A549 (cell line): ENCODE data around the gene UCKL1. TPM values are rescaled to one million over a fixed set of nuclear protein-coding genes. Genes with fewer than 3 reads are reported as not detected.

ENCODE experiments used
- ATAC-seq, 2 experiments: fragments of 200-7000 bp in 1 of 2; fragments of >200 bp in 1 of 2; cut with Nextera tagmentation in 1 of 2; cut with Tn5 transposase in 1 of 2; 3 replicates each; pipeline versions ENCODE4 v1.8.0 to v1.9.1; 2018 to 2020; ENCODE audit warnings: mild to moderate bottlenecking in 1 of 2, moderate library complexity in 1 of 2
- CTCF ChIA-PET: fragments of 300-600 bp; sonication (Branson Sonifier 250); formaldehyde crosslinking; extraction: SDS; loops from one replicate; lab custom pipeline; 2021; ENCODE audit warnings: antibody characterized with exemption, inconsistent platforms; lab: Yijun Ruan, JAX
- POLR2A ChIA-PET: fragments of 350-600 bp; formaldehyde crosslinking; extraction: SDS; loops from one replicate; lab custom pipeline; 2021; ENCODE audit warnings: antibody characterized with exemption, inconsistent platforms; lab: Yijun Ruan, JAX
- DNase-seq, 2 experiments: peaks; one replicate each; pipeline versions ENCODE4 v3.0.0 to v3.0.0-alpha.2; 2011 to 2016; ENCODE audit warnings: low read depth in 1 of 2, low spot score in 1 of 2
- FAIRE-seq: peaks from 2 replicates; lab custom pipeline; 2011; peaks lifted over from hg19 to GRCh38; lab: Jason Lieb, UNC
- H3K27ac ChIP-seq, 2 experiments: fragments of >200 bp; sonication (Bioruptor Twin); formaldehyde crosslinking; 3 replicates each; pipeline ENCODE4 v1.5.1; 2016 to 2017
- H3K4me1 ChIP-seq: fragments of >200 bp; sonication (Bioruptor Twin); formaldehyde crosslinking; 3 replicates; pipeline ENCODE4 v1.6.1; 2016
- H3K4me2 ChIP-seq: fragments of >200 bp; sonication (Bioruptor Twin); formaldehyde crosslinking; 3 replicates; pipeline ENCODE4 v1.6.1; 2016
- H3K4me3 ChIP-seq: fragments of >200 bp; sonication (Bioruptor Twin); formaldehyde crosslinking; 3 replicates; pipeline ENCODE4 v1.5.1; 2016
- H3K9me3 ChIP-seq: fragments of >200 bp; sonication (Bioruptor Twin); formaldehyde crosslinking; 3 replicates; pipeline ENCODE4 v1.6.1; 2016
- ATOH8 ChIP-seq: fragments of 250-450 bp; sonication (Bioruptor Pico); IDR thresholded peaks from 2 replicates; pipeline ENCODE4 v1.5.0; 2020; ENCODE audit warnings: low read depth, mild to moderate bottlenecking, moderate library complexity
- BCL3 ChIP-seq: fragments of >200 bp; sonication (Bioruptor Twin); formaldehyde crosslinking; IDR thresholded peaks from 3 replicates; pipeline ENCODE4 v1.6.1; 2016
- CBX2 ChIP-seq: fragments of 200-600 bp; sonication (generic); IDR thresholded peaks from 2 replicates; pipeline ENCODE4 v1.6.1; 2016; ENCODE audit warnings: low read depth, mild to moderate bottlenecking, borderline replicate concordance
- CTCF ChIP-seq: fragments of >200 bp; sonication (Bioruptor Twin); formaldehyde crosslinking; IDR thresholded peaks from 3 replicates; pipeline ENCODE4 v1.5.1; 2016
- EHF ChIP-seq: fragments of 250-450 bp; sonication (Bioruptor Pico); IDR thresholded peaks from 2 replicates; pipeline ENCODE4 v1.5.0; 2020; ENCODE audit warnings: mild to moderate bottlenecking
- ELK1 ChIP-seq: fragments of 150-350 bp; IDR thresholded peaks from 2 replicates; pipeline ENCODE4 v1.6.1; 2014; ENCODE audit warnings: low read depth, mild to moderate bottlenecking, low read length
- FOXS1 ChIP-seq: fragments of 250-450 bp; sonication (Bioruptor Pico); IDR thresholded peaks from 2 replicates; pipeline ENCODE4 v1.5.0; 2020; ENCODE audit warnings: mild to moderate bottlenecking, moderate library complexity
- HDAC2 ChIP-seq: fragments of 200-600 bp; sonication (generic); IDR thresholded peaks from 2 replicates; pipeline ENCODE4 v1.6.1; 2016
- HES2 ChIP-seq: fragments of >200 bp; sonication (Bioruptor Twin); formaldehyde crosslinking; IDR thresholded peaks from 2 replicates; pipeline ENCODE4 v1.6.1; 2016
- KDM1A ChIP-seq: fragments of 200-600 bp; sonication (generic); IDR thresholded peaks from 2 replicates; pipeline ENCODE4 v1.6.1; 2016; ENCODE audit warnings: low read depth, mild to moderate bottlenecking
- NFE2L2 ChIP-seq: fragments of 150-350 bp; conservative IDR thresholded peaks from 2 replicates; pipeline ENCODE4 v1.6.1; 2014; ENCODE audit warnings: low read length
- PBX3 ChIP-seq: IDR thresholded peaks from 2 replicates; pipeline ENCODE4 v1.6.1; 2012
- PHF8 ChIP-seq: fragments of 200-600 bp; sonication (generic); IDR thresholded peaks from 2 replicates; pipeline ENCODE4 v1.6.1; 2016; ENCODE audit warnings: low read depth, mild to moderate bottlenecking, antibody characterized with exemption, moderate library complexity, borderline replicate concordance
- POLR2A ChIP-seq: IDR thresholded peaks from 2 replicates; pipeline ENCODE4 v1.6.1; 2012; ENCODE audit warnings: mild to moderate bottlenecking, low read length
- RAD21 ChIP-seq, 2 experiments: fragments of >200 bp in 1 of 2; sonication (Bioruptor Twin) in 1 of 2; formaldehyde crosslinking in 1 of 2; IDR thresholded peaks in 1 of 2; conservative IDR thresholded peaks in 1 of 2; 2 replicates in 1 of 2; 3 replicates in 1 of 2; pipeline ENCODE4 v1.6.1; 2012 to 2018; ENCODE audit warnings: inconsistent platforms in 1 of 2
- RCOR1 ChIP-seq: fragments of 150-350 bp; IDR thresholded peaks from 2 replicates; pipeline ENCODE4 v1.6.1; 2014; ENCODE audit warnings: antibody characterized with exemption, low read length, low read depth
- REST ChIP-seq: fragments of 200-600 bp; sonication (generic); IDR thresholded peaks from 2 replicates; pipeline ENCODE4 v1.6.1; 2016; ENCODE audit warnings: antibody characterized with exemption, mild to moderate bottlenecking, moderate library complexity
- TFCP2L1 ChIP-seq: fragments of 250-450 bp; sonication (Bioruptor Pico); IDR thresholded peaks from 2 replicates; pipeline ENCODE4 v1.5.0; 2021; ENCODE audit warnings: mild to moderate bottlenecking
- ZNF302 ChIP-seq: fragments of 250-450 bp; sonication (Bioruptor Pico); IDR thresholded peaks from 2 replicates; pipeline ENCODE4 v1.9.0; 2021; ENCODE audit warnings: inconsistent platforms, mild to moderate bottlenecking, moderate library complexity
- WGBS: methylation state at CpG from one replicate; pipeline ENCODE4 v1.1.6; 2017; ENCODE audit errors: missing lambda C conversion rate; 5-methylcytosine and 5-hydroxymethylcytosine counted together
- polyA plus RNA-seq, 4 experiments: library from polyadenylated mRNA; depleted of rRNA in 3 of 4; stranded (reverse); fragments of >200 nt; fragmentation: RNase III in 1 of 4; extraction: RNeasy Plus Mini Kit Qiagen cat#74134 plus additional on column Dnase treatment in 1 of 4; gene quantifications; 2 replicates in 3 of 4; 3 replicates in 1 of 4; pipeline ENCODE4 v1.2.3, GENCODE V29; 2011 to 2017

UCKL1 gene
- polyA plus RNA-seq, 2 of the 4 experiments (the other 2 are of a cell fraction): 19.1 to 30.4 TPM

- H3K4me2 ChIP-seq: peak overlapping the region; percentile 87; the same call in 1 of the 3 replicates
- H3K4me3 ChIP-seq: no peak overlapping the region
- H3K27ac ChIP-seq: no peak overlapping the region
- TF ChIP-seq FOXS1 (CRISPR knock-in tag) (no peak), TFCP2L1 (CRISPR knock-in tag) (no peak), ATOH8 (CRISPR knock-in tag) (no peak), HDAC2 (no peak), REST (no peak), HES2 (no peak), RCOR1 (no peak), PHF8 (no peak), PBX3 (no peak), BCL3 (no peak), RAD21 (conservative IDR thresholded peaks at IDR 0.05 in 1 of 2, IDR thresholded peaks at IDR 0.05 in 1 of 2) (no peak), KDM1A (no peak), NFE2L2 (no peak), ZNF302 (CRISPR knock-in tag) (no peak), POLR2A (no peak)
- FAIRE-seq (no peak), DNase-seq (no peak), ATAC-seq (no peak)
- CTCF ChIA-PET: interaction anchor here (0.7 to 3.2 kb wide), 5 partner anchors 9 to 87 kb away, joined by 3 to 20 read pairs (median 6); no protein-coding TSS in a partner anchor
- WGBS: 94% methylated on average over 14 of the region's 14 CpGs
- H3K4me1 ChIP-seq: peaks cover 24% of the 10 kb centered on the region
- no peaks in the 10 kb centered on the region for H3K9me3 ChIP-seq
- POLR2A ChIA-PET: interaction anchor here (0.6 to 1.6 kb wide), 2 partner anchors 55 to 118 kb away, joined by 3 to 5 read pairs; partner anchors contain the start of gene TPD52L2
Measured at GRCh38 chr20:63982937-63983336, 26.7 kb upstream of the UCKL1 start.

- CTCF ChIA-PET: interaction anchor here (0.5 to 3.3 kb wide), 45 partner anchors 8 to 529 kb away, joined by 3 to 27 read pairs (median 4); partner anchors contain the start of genes C20orf204, OPRL1, PTK6 and RGS19
- peak within 1 kb of the TSS; percentile 94 to 95 for H3K27ac ChIP-seq
- no peaks in the 10 kb centered on the region for H3K9me3 ChIP-seq
- H3K4me3 ChIP-seq: peak within 1 kb of the TSS; percentile 93
- FAIRE-seq (no peak), DNase-seq (peak; percentile 92 to 97), ATAC-seq (peak; percentile 84 to 87)
- POLR2A ChIA-PET: interaction anchor here (0.5 to 1.6 kb wide), 32 partner anchors 9 to 461 kb away, joined by 3 to 17 read pairs (median 4); partner anchors contain the start of genes ABHD16B, ARFRP1, GMEB2 and OPRL1
- 3% methylated on average over 21 of the region's 75 CpGs for WGBS
- H3K4me1 ChIP-seq: peaks cover 34% of the 10 kb centered on the region
- H3K4me2 ChIP-seq: peak within 1 kb of the TSS; percentile 87
- TF ChIP-seq POLR2A (peak; percentile 68), ELK1 (no peak), CTCF (peak; percentile 86), EHF (CRISPR knock-in tag) (no peak), REST (peak; percentile 58; the same call in 1 of the 2 replicates), CBX2 (no peak)
Measured at GRCh38 chr20:63980806-63981728, 24.9 kb upstream of the UCKL1 start, which contains the start of gene PRPF6. PRPF6 (plus strand) TSS chr20:63981132; CDS start chr20:63981246, 114 bp downstream.
